Measurements from ENCODE around the gene PDIA6. TPM values are rescaled to one million over a fixed set of nuclear protein-coding genes. Genes with fewer than 3 reads are reported as not detected.

The PDIA6 gene
- total and polyA plus RNA-seq, 9 of the 15 experiments (the other 6 are each of a cell fraction or from before 2014, with no cell fraction given): 166 to 268 (median 229) TPM

- TF ChIP-seq CHD7 (IDR thresholded peaks at IDR 0.05; ENCODE audit: low read depth, low read length) (no peak), HEY1 (CRISPR knock-in tag; IDR thresholded peaks at IDR 0.05; ENCODE audit: borderline replicate concordance) (no peak), SREBF1 (IDR thresholded peaks at IDR 0.05; ENCODE audit: borderline replicate concordance, low read depth, low read length) (no peak), CREM (IDR thresholded peaks at IDR 0.05; ENCODE audit: low read depth) (peak; percentile 52; the same call in 1 of the 2 replicates), YBX1 (IDR thresholded peaks at IDR 0.05) (no peak), CTCF (IDR thresholded peaks at IDR 0.05 in 2 of 3, conservative IDR thresholded peaks at IDR 0.05 in 1 of 3; ENCODE audit: insufficient read depth in 2 of 3, low read depth in 1 of 3, low read length in 3 of 3) (peak; percentile 88 to 90 (median 89))
Observed at GRCh38 chr2:10835052-10835970, 22.7 kb upstream of the PDIA6 start (continued).

Data from K562 (cell line).